Measurements from ENCODE around the gene EEF1AKMT2. TPM values are rescaled to one million over a fixed set of nuclear protein-coding genes. Genes with fewer than 3 reads are reported as not detected.
"Not testable (repeated sequence)": the region's sequence is repeated elsewhere in the genome, so short reads cannot be mapped to it uniquely, and the experiment has no call there.

Gene EEF1AKMT2
- total RNA-seq, 2 donors from 2014 or later: 22.2 to 25.9 TPM

DNA sequence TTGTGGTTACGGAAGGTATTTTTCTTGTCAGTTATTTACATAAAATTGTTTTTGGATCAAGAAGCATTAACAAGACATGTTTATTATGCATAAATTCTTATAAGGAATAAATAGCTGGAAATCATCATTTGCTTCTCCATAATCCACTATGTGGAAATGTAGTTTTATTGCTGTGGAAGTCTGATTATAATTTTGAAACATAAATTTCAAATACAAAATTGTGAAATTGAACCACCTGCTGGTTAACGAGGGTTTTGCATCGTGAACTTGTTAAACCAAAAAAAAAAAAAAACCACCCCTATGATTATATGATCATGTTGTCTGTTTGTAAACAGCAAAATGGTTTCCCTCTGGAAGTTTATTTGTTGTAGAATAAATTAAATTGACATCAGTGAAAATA, 35.8 kb upstream of the EEF1AKMT2 start:
- Mint-ChIP-seq H3K36me3 (ENCODE audit: low read depth) (peaks cover 62% of the 10 kb centered on the region), H3K27me3 (ENCODE audit: insufficient read depth) (no peaks in the 10 kb centered on the region), H3K4me1 (no peaks in the 10 kb centered on the region), H3K27ac (no peak overlapping the region), H3K4me3 (no peak overlapping the region), H3K9me3 (no peaks in the 10 kb centered on the region)
- TF ChIP-seq, protein P1, sequence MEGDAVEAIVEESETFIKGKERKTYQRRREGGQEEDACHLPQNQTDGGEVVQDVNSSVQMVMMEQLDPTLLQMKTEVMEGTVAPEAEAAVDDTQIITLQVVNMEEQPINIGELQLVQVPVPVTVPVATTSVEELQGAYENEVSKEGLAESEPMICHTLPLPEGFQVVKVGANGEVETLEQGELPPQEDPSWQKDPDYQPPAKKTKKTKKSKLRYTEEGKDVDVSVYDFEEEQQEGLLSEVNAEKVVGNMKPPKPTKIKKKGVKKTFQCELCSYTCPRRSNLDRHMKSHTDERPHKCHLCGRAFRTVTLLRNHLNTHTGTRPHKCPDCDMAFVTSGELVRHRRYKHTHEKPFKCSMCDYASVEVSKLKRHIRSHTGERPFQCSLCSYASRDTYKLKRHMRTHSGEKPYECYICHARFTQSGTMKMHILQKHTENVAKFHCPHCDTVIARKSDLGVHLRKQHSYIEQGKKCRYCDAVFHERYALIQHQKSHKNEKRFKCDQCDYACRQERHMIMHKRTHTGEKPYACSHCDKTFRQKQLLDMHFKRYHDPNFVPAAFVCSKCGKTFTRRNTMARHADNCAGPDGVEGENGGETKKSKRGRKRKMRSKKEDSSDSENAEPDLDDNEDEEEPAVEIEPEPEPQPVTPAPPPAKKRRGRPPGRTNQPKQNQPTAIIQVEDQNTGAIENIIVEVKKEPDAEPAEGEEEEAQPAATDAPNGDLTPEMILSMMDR (conservative IDR thresholded peaks at IDR 0.05): peak; percentile 78
- no peak for DNase-seq
- WGBS, 2 experiments (ENCODE audit: insufficient coverage in 1 of 2, insufficient read length in 1 of 2): 100% methylated on average over 2 of the region's 3 CpGs; no CpG with 5 or more reads in 1 of the 2 experiments
- Histone ChIP-seq H3K9me3 (ENCODE audit: control insufficient read depth, low read length) (no peaks in the 10 kb centered on the region), H3K27ac (ENCODE audit: low read depth, low read length) (no peak overlapping the region), H3K4me3 (ENCODE audit: low read length) (no peak overlapping the region), H3K9ac (ENCODE audit: extremely low read depth, low read length, poor library complexity, severe bottlenecking) (no peak overlapping the region), H3K27me3 (ENCODE audit: control insufficient read depth, insufficient read depth, low read length, poor library complexity, severe bottlenecking) (no peaks in the 10 kb centered on the region), H3K36me3 (ENCODE audit: control insufficient read depth, insufficient read depth, low read length) (peaks cover 65% of the 10 kb centered on the region), H3K4me1 (ENCODE audit: control insufficient read depth, insufficient read depth, low read length) (no peaks in the 10 kb centered on the region)

DNA sequence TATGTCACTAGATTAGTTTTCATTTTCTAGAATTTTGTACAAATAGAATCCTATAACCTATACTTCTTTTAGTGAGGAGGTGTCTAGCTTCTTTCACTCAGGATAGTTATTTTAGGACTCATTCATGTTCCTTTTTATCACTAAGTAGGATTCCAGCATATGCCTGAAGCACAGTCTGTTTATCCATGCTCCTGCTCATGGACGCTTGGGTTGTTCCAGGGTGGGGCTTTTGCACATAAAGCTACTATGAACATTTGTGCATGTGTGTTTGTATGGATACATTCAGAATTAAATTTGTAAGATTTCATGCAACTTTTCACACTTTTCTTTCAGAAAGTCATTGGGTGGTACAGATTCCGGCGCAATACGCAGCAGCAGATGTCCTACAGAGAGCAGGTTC, 34.6 kb upstream of the EEF1AKMT2 start:
- H3K4me3 Mint-ChIP-seq: no peak overlapping the region
- TF ChIP-seq, protein P1 (conservative IDR thresholded peaks at IDR 0.05): no peak
- 93 to 97% methylated on average over 4 of the region's 4 CpGs for WGBS, 2 experiments (ENCODE audit: insufficient coverage in 1 of 2, insufficient read length in 1 of 2)
- Histone ChIP-seq H3K9ac (ENCODE audit: extremely low read depth, low read length, poor library complexity, severe bottlenecking) (no peak overlapping the region), H3K27ac (ENCODE audit: low read depth, low read length) (no peak overlapping the region), H3K4me1 (ENCODE audit: control insufficient read depth, insufficient read depth, low read length) (no peaks in the 10 kb centered on the region), H3K27me3 (ENCODE audit: control insufficient read depth, insufficient read depth, low read length, poor library complexity, severe bottlenecking) (no peaks in the 10 kb centered on the region), H3K9me3 (ENCODE audit: control insufficient read depth, low read length) (no peaks in the 10 kb centered on the region), H3K36me3 (ENCODE audit: control insufficient read depth, insufficient read depth, low read length) (peaks cover 58% of the 10 kb centered on the region), H3K4me3 (ENCODE audit: low read length) (no peak overlapping the region)
- peaks cover 62% of the 10 kb centered on the region for H3K36me3 Mint-ChIP-seq (ENCODE audit: low read depth)
- H3K4me1 Mint-ChIP-seq: no peaks in the 10 kb centered on the region
- H3K27ac Mint-ChIP-seq: no peak overlapping the region
- H3K27me3 Mint-ChIP-seq (ENCODE audit: insufficient read depth): no peaks in the 10 kb centered on the region
- no peaks in the 10 kb centered on the region for H3K9me3 Mint-ChIP-seq
- no peak for DNase-seq

DNA sequence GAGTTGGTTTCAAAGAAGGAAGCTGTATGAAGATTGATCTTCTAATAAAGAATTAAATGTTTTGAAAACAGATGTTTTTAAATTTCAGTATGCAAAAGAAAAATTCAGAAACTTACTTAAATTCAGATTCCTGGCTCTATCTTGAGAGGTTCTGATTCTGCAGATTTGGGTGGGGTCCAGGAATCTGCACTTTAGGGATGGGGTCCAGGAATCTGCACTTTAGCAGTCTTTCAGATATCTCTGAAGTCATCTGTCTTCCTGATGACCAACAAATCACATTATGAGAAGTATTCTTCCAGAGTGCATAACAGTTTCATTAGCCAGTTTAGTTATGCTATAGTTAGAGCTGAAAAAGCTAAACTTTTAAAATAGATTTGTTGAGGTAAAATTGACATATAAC, 34.0 kb upstream of the EEF1AKMT2 start:
- Histone ChIP-seq H3K4me1 (ENCODE audit: control insufficient read depth, insufficient read depth, low read length) (no peaks in the 10 kb centered on the region), H3K27ac (ENCODE audit: low read depth, low read length) (no peak overlapping the region), H3K36me3 (ENCODE audit: control insufficient read depth, insufficient read depth, low read length) (peaks cover 52% of the 10 kb centered on the region), H3K27me3 (ENCODE audit: control insufficient read depth, insufficient read depth, low read length, poor library complexity, severe bottlenecking) (no peaks in the 10 kb centered on the region), H3K9ac (ENCODE audit: extremely low read depth, low read length, poor library complexity, severe bottlenecking) (no peak overlapping the region), H3K4me3 (ENCODE audit: low read length) (no peak overlapping the region), H3K9me3 (ENCODE audit: control insufficient read depth, low read length) (no peaks in the 10 kb centered on the region)
- no peaks in the 10 kb centered on the region for H3K4me1 Mint-ChIP-seq
- H3K9me3 Mint-ChIP-seq: no peaks in the 10 kb centered on the region
- TF ChIP-seq, protein P1 (conservative IDR thresholded peaks at IDR 0.05): no peak
- no peak overlapping the region for H3K4me3 Mint-ChIP-seq
- no peak overlapping the region for H3K27ac Mint-ChIP-seq
- H3K36me3 Mint-ChIP-seq (ENCODE audit: low read depth): peaks cover 58% of the 10 kb centered on the region
- no peaks in the 10 kb centered on the region for H3K27me3 Mint-ChIP-seq (ENCODE audit: insufficient read depth)
- DNase-seq: no peak

DNA sequence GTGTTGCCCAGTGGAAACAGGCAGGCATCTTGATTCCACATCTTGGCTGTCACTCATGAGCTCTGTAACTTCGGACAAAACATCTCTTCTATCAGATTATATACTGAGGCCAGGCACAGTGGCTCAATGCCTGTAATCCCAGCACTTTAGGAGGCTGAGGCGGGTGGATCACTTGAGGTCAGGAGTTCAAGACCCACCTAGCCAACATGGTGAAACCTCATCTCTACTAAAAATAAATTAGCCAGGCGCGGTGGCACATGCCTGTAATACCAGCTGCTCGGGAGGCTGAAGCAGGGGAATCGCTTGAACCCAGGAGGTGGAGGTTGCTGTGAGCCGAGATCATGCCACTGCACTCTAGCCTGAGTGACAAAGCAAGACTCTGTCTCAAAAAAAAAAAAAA, 33.2 kb upstream of the EEF1AKMT2 start:
- not testable (repeated sequence) for H3K27me3 Mint-ChIP-seq (ENCODE audit: insufficient read depth); H3K27ac ChIP-seq (ENCODE audit: low read depth, low read length); DNase-seq; H3K4me3 ChIP-seq (ENCODE audit: low read length); H3K9me3 ChIP-seq (ENCODE audit: control insufficient read depth, low read length); H3K4me3 Mint-ChIP-seq; H3K9ac ChIP-seq (ENCODE audit: extremely low read depth, low read length, poor library complexity, severe bottlenecking); H3K4me1 Mint-ChIP-seq; H3K4me1 ChIP-seq (ENCODE audit: control insufficient read depth, insufficient read depth, low read length); H3K27me3 ChIP-seq (ENCODE audit: control insufficient read depth, insufficient read depth, low read length, poor library complexity, severe bottlenecking); H3K9me3 Mint-ChIP-seq
- H3K36me3 ChIP-seq (ENCODE audit: control insufficient read depth, insufficient read depth, low read length): peaks cover 47% of the 10 kb centered on the region
- H3K27ac Mint-ChIP-seq: peak overlapping the region; percentile 5
- 93 to 100% methylated on average over 5 to 7 of the region's 7 CpGs for WGBS, 2 experiments (ENCODE audit: insufficient coverage in 1 of 2, insufficient read length in 1 of 2)
- H3K36me3 Mint-ChIP-seq (ENCODE audit: low read depth): peaks cover 56% of the 10 kb centered on the region
